Left lung (tissue), 10 donors: ENCODE results near the gene PHACTR3. TPM values are rescaled to one million over a fixed set of nuclear protein-coding genes. Genes with fewer than 3 reads are reported as not detected.

Experiments used
- ATAC-seq: fragments of 200-7000 bp; cut with Tn5 transposase; one replicate; pipeline ENCODE4 v1.9.1; 2020; ENCODE audit warnings: moderate library complexity
- DNase-seq, 4 donors: peaks; one replicate each; pipeline ENCODE4 v3.0.0-alpha.2; 2013 to 2020
- H3K27ac ChIP-seq, 2 donors: fragments of 200-600 bp; sonication (generic) in 1 of 2; one replicate each; pipeline versions ENCODE4 v1.5.0 to v1.8.0; 2020 to 2021
- H3K27me3 ChIP-seq, 2 donors: fragments of 200-600 bp; sonication (generic) in 1 of 2; one replicate each; pipeline versions ENCODE4 v1.5.0 to v1.8.0; 2020 to 2021
- H3K36me3 ChIP-seq, 2 donors: fragments of 200-600 bp; sonication (generic) in 1 of 2; one replicate each; pipeline versions ENCODE4 v1.5.0 to v1.8.0; 2020 to 2021
- H3K4me1 ChIP-seq, 2 donors: fragments of 200-600 bp; one replicate each; pipeline ENCODE4 v1.8.0; 2021
- H3K4me3 ChIP-seq, 2 donors: fragments of 200-600 bp; sonication (generic) in 1 of 2; one replicate each; pipeline versions ENCODE4 v1.5.0 to v1.8.0; 2020 to 2021; ENCODE audit warnings: mild to moderate bottlenecking in 1 of 2
- H3K9me3 ChIP-seq, 2 donors: fragments of 200-600 bp; sonication (generic) in 1 of 2; one replicate each; pipeline versions ENCODE4 v1.5.0 to v1.8.0; 2020 to 2021
- CTCF ChIP-seq, 2 donors: fragments of 200-600 bp; sonication (generic) in 1 of 2; IDR thresholded peaks; one replicate each; pipeline versions ENCODE4 v1.5.0 to v1.8.0; 2021; ENCODE audit warnings: antibody characterized with exemption in 2 of 2
- intact Hi-C, 2 donors: fragments of 100-400 bp; cut with DNase I; formaldehyde crosslinking; loops; one replicate each; pipeline versions ENCODE4 v1.11.2 to v1.14.2; 2022
- polyA plus RNA-seq, 6 donors: library from polyadenylated mRNA; unstranded; fragments of 120-200 nt; gene quantifications; one replicate each; pipeline ENCODE4 v1.2.1, GENCODE V29; 2013; ENCODE audit not compliant: insufficient read length in 6 of 6
- total RNA-seq, 2 donors: library from RNA; stranded (reverse); fragmentation: NEBNext Ultra II Directional; extraction: Animal tissue kit (Norgen Biotek cat#: 25700); gene quantifications; one replicate each; pipeline ENCODE4 v1.2.1, GENCODE V29; 2021
- donor health status: DM: no; HTN: yes; CAD: no.
- donor health status: DM: no; HTN: no; CAD: no.

PHACTR3 gene
- total and polyA plus RNA-seq, 8 donors = 3.5 to 14.5 (median 4.4) TPM

GRCh38 chr20:59709636-59710035 is 105.3 kb downstream of the PHACTR3 start:
- Histone ChIP-seq H3K4me1 (no peaks in the 10 kb centered on the region), H3K36me3 (no peaks in the 10 kb centered on the region), H3K27ac (no peak overlapping the region), H3K9me3 (peaks cover 0 to 10% of the 10 kb centered on the region in 2 donors), H3K4me3 (no peak overlapping the region), H3K27me3 (peaks cover 0 to 70% of the 10 kb centered on the region in 2 donors)
- no peak for TF ChIP-seq CTCF (IDR thresholded peaks at IDR 0.05)
- ATAC-seq = no peak
- no peak for DNase-seq
- intact Hi-C loops = loop anchor here in 1 of 2 donors (10.0 kb wide), 1 partner anchor 55 kb away; no protein-coding TSS in a partner anchor

- Histone ChIP-seq H3K4me3 (no peak overlapping the region), H3K27me3 (peaks cover 4 to 84% of the 10 kb centered on the region in 2 donors), H3K4me1 (peaks cover 0 to 11% of the 10 kb centered on the region in 2 donors), H3K27ac (no peak overlapping the region), H3K36me3 (no peaks in the 10 kb centered on the region), H3K9me3 (peaks cover 0 to 4% of the 10 kb centered on the region in 2 donors)
- no peak for DNase-seq
- intact Hi-C loops = no loop called here
- TF ChIP-seq CTCF (IDR thresholded peaks at IDR 0.05) = no peak
- no peak for ATAC-seq
Measured at GRCh38 chr20:59718071-59718470, 113.7 kb downstream of the PHACTR3 start.

DNA sequence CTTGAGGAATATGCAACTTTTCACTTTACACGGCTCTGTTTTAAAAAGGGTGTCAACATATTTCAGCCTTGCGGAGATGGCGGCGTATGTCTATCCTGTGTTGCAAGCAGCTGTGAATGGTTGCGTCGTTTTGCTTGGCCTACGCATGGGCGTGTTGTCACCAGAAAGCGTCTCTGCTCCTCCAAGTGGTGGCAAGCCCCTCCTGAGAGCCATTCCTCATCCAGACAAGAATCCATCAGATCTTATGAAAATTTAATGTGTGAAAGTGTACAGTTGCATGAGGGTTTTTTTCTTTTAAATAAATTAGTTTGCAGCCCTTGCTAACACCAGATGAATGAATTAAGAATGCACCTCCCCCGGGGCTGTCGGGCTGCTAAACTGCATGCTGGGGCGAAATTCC is 114.4 kb downstream of the PHACTR3 start:
- intact Hi-C loops = no loop called here
- H3K27me3 ChIP-seq = peaks cover 4 to 88% of the 10 kb centered on the region in 2 donors
- ATAC-seq = no peak
- peaks cover 0 to 14% of the 10 kb centered on the region in 2 donors for H3K4me1 ChIP-seq
- peaks cover 0 to 1% of the 10 kb centered on the region in 2 donors for H3K9me3 ChIP-seq
- no peak for TF ChIP-seq CTCF (IDR thresholded peaks at IDR 0.05)
- no peaks in the 10 kb centered on the region for H3K36me3 ChIP-seq
- H3K4me3 ChIP-seq = no peak overlapping the region
- no peak overlapping the region for H3K27ac ChIP-seq
- DNase-seq = no peak

DNA sequence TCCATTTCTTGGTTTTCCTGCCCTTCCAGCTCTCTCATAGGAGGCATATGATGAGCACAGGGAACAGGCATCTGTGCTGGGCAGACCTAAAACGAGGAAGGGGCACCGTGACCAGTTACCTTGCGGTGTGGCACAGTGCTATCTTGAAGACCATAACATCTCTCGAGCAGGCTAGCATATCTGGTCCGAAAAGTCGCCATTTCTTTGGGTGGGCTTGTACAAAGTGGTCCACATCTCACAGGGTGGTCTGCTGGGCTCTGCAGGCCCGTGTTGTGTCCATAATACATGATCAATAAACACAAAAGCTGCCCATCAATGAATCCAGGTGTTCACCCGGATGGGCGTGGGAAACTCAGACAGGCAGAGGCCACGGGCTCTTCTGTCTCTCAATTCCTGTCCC is 115.7 kb downstream of the PHACTR3 start:
- H3K9me3 ChIP-seq = no peaks in the 10 kb centered on the region
- no peak overlapping the region for H3K4me3 ChIP-seq
- intact Hi-C loops = no loop called here
- H3K27ac ChIP-seq = no peak overlapping the region
- no peaks in the 10 kb centered on the region for H3K36me3 ChIP-seq
- peaks cover 0 to 14% of the 10 kb centered on the region in 2 donors for H3K4me1 ChIP-seq
- H3K27me3 ChIP-seq = peaks cover 4 to 90% of the 10 kb centered on the region in 2 donors
- DNase-seq (no peak), ATAC-seq (no peak)
- TF ChIP-seq CTCF (IDR thresholded peaks at IDR 0.05) = no peak

DNA sequence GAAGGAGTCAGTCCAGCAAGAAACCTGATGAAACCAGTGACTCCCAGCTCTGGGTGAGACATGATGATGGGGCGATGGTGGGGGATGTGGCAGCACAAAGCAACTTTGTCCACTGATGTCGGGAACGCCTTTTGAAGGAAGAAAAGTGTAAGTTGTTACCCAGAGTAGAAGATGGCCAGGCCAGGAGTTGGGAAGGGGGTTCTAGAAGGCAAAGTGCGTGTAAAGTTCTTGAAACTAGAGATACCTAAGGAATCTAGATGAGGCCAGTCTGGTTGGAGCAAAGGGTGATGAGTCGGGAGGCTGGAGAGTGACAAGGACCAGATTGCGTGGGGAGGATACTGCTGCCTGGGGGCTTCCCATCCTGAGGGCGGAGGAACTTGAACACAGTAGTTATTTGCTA is 117.0 kb downstream of the PHACTR3 start:
- intact Hi-C loops = no loop called here
- Histone ChIP-seq H3K27ac (no peak overlapping the region), H3K27me3 (peaks cover 4 to 91% of the 10 kb centered on the region in 2 donors), H3K4me1 (peaks cover 0 to 14% of the 10 kb centered on the region in 2 donors), H3K4me3 (no peak overlapping the region), H3K9me3 (no peaks in the 10 kb centered on the region), H3K36me3 (no peaks in the 10 kb centered on the region)
- ATAC-seq (no peak), DNase-seq (no peak)
- TF ChIP-seq CTCF (IDR thresholded peaks at IDR 0.05) = no peak
